Right lobe of liver (tissue), 4 donors: ENCODE data around the gene KBTBD2.

ENCODE experiments used
- POLR2A ChIP-seq: fragments of 450-650 bp; IDR thresholded peaks from one replicate; pipeline ENCODE4 v1.6.1; 2017; ENCODE audit warnings: antibody characterized with exemption, mild to moderate bottlenecking
- TF ChIP-seq, protein P1 (sequence below), 4 donors: fragments of 200-600 bp in 3 of 4; fragments of 450-650 bp in 1 of 4; IDR thresholded peaks; one replicate each; pipeline versions ENCODE4 v1.5.1 to v1.8.0; 2016 to 2022; ENCODE audit warnings: antibody characterized with exemption in 4 of 4, mild to moderate bottlenecking in 2 of 4
- donor health status: DM: no; HTN: no; CAD: no.
- donor health status: DM: no; HTN: no; CAD: no.
- donor health status: DM: no; HTN: yes; CAD: no.

DNA sequence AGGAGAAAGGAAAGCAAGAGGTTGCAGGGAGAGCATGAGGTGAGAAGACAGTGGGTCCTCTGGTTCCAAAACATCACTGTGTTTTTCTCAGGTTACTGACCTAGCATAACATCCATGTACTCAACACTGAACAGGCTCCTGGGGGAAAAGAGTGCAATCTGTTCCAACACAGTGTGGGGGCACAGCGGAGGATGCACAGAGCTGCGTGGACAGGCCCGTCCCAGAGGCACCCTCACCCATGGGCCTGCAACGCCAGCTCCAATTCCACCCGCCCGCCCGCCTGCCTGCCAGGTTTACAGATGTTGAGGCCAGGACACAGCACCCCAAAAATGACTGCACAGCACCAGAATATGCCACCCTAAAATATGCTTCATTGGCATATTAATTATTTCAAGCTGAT is 38.8 kb upstream of the KBTBD2 start:
- TF ChIP-seq, protein P1, sequence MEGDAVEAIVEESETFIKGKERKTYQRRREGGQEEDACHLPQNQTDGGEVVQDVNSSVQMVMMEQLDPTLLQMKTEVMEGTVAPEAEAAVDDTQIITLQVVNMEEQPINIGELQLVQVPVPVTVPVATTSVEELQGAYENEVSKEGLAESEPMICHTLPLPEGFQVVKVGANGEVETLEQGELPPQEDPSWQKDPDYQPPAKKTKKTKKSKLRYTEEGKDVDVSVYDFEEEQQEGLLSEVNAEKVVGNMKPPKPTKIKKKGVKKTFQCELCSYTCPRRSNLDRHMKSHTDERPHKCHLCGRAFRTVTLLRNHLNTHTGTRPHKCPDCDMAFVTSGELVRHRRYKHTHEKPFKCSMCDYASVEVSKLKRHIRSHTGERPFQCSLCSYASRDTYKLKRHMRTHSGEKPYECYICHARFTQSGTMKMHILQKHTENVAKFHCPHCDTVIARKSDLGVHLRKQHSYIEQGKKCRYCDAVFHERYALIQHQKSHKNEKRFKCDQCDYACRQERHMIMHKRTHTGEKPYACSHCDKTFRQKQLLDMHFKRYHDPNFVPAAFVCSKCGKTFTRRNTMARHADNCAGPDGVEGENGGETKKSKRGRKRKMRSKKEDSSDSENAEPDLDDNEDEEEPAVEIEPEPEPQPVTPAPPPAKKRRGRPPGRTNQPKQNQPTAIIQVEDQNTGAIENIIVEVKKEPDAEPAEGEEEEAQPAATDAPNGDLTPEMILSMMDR (IDR thresholded peaks at IDR 0.05): no peak
- TF ChIP-seq POLR2A: no peak
